GM19468 (cell line): ENCODE results near the gene INPP4B.

Source experiments
- ATAC-seq: cut with Tn5 transposase; IDR thresholded peaks from one replicate; pipeline ENCODE4 v1.9.1; 2021; ENCODE audit warnings: mild to moderate bottlenecking, moderate library complexity, moderate number of reproducible peaks; ENCODE audit not compliant: unreplicated experiment; ENCODE audit errors: extremely low read depth

Gene INPP4B

DNA sequence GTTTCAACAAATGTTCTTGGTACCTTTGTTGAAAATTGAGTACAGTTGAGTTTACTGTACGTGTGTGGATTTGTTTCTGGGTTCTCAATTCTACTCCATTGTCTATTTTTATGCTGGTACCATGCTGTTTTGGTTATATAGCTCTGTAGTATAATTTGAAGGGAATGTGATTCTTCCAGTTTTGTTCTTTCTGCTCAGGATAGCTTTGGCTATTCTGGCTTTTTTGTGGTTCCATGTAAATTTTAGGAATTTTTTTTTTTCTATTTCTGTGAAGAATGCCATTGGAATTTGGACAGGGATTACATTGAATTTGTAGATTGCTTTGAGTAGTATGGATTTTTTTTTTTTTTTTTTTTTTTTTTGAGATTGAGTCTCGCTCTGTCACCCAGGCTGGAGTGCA, 836.4 kb downstream of the INPP4B start:
- ATAC-seq: no peak

DNA sequence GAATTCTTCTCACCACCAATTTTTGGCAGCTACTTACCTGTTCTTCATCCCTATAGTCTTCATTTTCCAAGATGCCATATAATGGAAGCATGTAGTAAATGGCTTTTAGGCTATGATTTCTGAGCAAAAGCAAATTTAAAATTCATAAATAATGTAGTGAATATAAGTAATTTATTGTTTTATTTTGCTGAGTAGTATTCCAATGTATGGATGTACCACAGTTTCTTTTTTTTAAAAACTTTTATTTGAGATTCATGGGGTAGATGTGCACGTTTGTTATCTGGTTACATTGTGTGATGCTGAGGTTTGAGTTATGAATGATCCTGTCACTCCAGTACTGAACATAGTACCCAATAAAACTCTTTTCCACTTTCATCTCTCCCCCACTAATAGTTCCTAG, 840.6 kb downstream of the INPP4B start:
- ATAC-seq: no peak

DNA sequence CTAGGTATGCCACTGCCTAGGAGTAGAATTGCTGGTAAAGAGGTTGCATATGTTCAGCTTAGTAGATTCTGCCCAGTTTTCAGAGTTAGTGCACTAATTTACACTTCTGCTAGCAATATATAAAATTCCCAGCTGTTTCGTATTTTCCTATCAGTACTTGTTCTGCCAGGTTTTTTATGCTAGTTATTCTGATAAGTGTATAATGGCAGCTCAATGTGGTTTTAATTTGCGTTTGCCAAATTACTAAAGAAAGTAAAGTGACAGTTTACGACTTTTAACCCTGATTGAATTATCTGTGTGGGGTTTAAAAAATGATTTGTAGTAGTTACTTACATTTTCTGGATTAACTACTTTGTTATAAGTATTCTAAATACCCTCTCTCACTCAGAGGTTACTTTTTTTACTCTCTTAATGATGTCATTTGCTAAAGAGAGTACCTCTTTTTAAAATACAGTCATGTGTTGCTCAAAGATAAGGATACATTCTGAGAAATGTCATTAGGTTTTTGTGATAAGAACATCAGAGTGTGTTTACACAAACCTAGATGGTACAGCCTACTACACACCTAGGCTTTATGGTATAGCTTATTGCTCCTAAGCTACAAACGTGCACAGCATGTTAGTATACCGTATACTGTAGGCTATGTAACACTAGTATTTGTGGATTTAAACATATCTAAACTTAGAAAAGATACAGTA, 846.5 kb downstream of the INPP4B start:
- no peak for ATAC-seq

GRCh38 chr4:141995056-141995455, 851.0 kb downstream of the INPP4B start:
- no peak for ATAC-seq

GRCh38 chr4:141977433-141977832, 868.7 kb downstream of the INPP4B start:
- ATAC-seq: no peak
